Upper lobe of right lung (tissue), 1 donor: ENCODE data around the gene CDK5R2. TPM values are rescaled to one million over a fixed set of nuclear protein-coding genes. Genes with fewer than 3 reads are reported as not detected.

Source experiments
- ATAC-seq: fragments of 200-7000 bp; cut with Tn5 transposase; one replicate; pipeline ENCODE4 v1.9.1; 2020; ENCODE audit warnings: mild to moderate bottlenecking, moderate library complexity
- DNase-seq: peaks from one replicate; pipeline ENCODE4 v3.0.0-alpha.2; 2020
- H3K27ac ChIP-seq: fragments of 200-600 bp; one replicate; pipeline ENCODE4 v1.8.0; 2022
- H3K27me3 ChIP-seq: fragments of 200-600 bp; one replicate; pipeline ENCODE4 v1.8.0; 2022; ENCODE audit warnings: mild to moderate bottlenecking
- H3K36me3 ChIP-seq: fragments of 200-600 bp; one replicate; pipeline ENCODE4 v1.8.0; 2022
- H3K4me1 ChIP-seq: fragments of 200-600 bp; one replicate; pipeline ENCODE4 v1.8.0; 2022
- H3K4me3 ChIP-seq: fragments of 200-600 bp; one replicate; pipeline ENCODE4 v1.8.0; 2022; ENCODE audit warnings: mild to moderate bottlenecking
- H3K9me3 ChIP-seq: fragments of 200-600 bp; one replicate; pipeline ENCODE4 v1.8.0; 2022
- CTCF ChIP-seq: fragments of 200-600 bp; IDR thresholded peaks from one replicate; pipeline ENCODE4 v1.8.0; 2022; ENCODE audit warnings: antibody characterized with exemption
- intact Hi-C: fragments of 100-400 bp; cut with DNase I; formaldehyde crosslinking; loops from one replicate; pipeline ENCODE4 v1.11.0; 2022
- total RNA-seq: library from RNA; stranded (reverse); fragmentation: NEBNext Ultra II Directional; extraction: Animal tissue kit (Norgen Biotek cat#: 25700); gene quantifications from one replicate; pipeline ENCODE4 v1.2.1, GENCODE V29; 2021
- donor health status: DM: no; HTN: yes; CAD: no; lungs with severe emphysema.

The CDK5R2 gene
- total RNA-seq, 1 donor from 2014 or later = not detected

- peaks cover 23% of the 10 kb centered on the region for H3K4me1 ChIP-seq
- ATAC-seq (no peak), DNase-seq (no peak)
- H3K4me3 ChIP-seq = no peak overlapping the region
- intact Hi-C loops = no loop called here
- no peak for TF ChIP-seq CTCF
- no peaks in the 10 kb centered on the region for H3K9me3 ChIP-seq
- H3K36me3 ChIP-seq = no peaks in the 10 kb centered on the region
- H3K27me3 ChIP-seq = peaks cover 78% of the 10 kb centered on the region
- H3K27ac ChIP-seq = no peak overlapping the region
These were observed 37.5 kb downstream of the CDK5R2 start for GRCh38 chr2:218996937-218997336.

DNA sequence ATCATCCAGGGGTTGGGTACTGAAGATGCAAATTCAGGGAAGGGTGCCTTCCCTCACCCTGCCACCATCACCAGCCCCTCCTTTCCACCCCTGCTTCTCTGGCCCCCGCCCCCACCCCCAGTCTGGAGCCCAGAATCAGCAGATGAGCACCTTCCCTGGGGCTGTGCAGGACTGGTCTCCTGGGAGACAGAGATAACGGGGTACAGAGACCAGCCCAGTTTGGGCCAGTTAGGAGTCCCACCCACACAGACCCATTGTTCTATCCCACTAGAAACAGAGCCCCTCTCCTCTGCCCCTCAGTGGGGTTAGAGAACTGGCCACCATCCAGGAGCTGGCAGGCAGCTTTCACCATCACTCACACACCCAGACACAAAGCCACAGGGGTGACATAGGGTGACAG, 38.3 kb downstream of the CDK5R2 start:
- H3K27ac ChIP-seq = no peak overlapping the region
- peaks cover 78% of the 10 kb centered on the region for H3K27me3 ChIP-seq
- no peaks in the 10 kb centered on the region for H3K9me3 ChIP-seq
- H3K4me3 ChIP-seq = no peak overlapping the region
- no peak for ATAC-seq
- no peak for TF ChIP-seq CTCF
- H3K36me3 ChIP-seq = no peaks in the 10 kb centered on the region
- no peak for DNase-seq
- H3K4me1 ChIP-seq = peaks cover 30% of the 10 kb centered on the region
- intact Hi-C loops = no loop called here

GRCh38 chr2:218998414-218999002, 39.0 kb downstream of the CDK5R2 start:
- no peaks in the 10 kb centered on the region for H3K9me3 ChIP-seq
- peaks cover 78% of the 10 kb centered on the region for H3K27me3 ChIP-seq
- ATAC-seq (no peak), DNase-seq (no peak)
- TF ChIP-seq CTCF = no peak
- no peak overlapping the region for H3K4me3 ChIP-seq
- intact Hi-C loops = no loop called here
- H3K4me1 ChIP-seq = peaks cover 29% of the 10 kb centered on the region
- no peaks in the 10 kb centered on the region for H3K36me3 ChIP-seq
- no peak overlapping the region for H3K27ac ChIP-seq

DNA sequence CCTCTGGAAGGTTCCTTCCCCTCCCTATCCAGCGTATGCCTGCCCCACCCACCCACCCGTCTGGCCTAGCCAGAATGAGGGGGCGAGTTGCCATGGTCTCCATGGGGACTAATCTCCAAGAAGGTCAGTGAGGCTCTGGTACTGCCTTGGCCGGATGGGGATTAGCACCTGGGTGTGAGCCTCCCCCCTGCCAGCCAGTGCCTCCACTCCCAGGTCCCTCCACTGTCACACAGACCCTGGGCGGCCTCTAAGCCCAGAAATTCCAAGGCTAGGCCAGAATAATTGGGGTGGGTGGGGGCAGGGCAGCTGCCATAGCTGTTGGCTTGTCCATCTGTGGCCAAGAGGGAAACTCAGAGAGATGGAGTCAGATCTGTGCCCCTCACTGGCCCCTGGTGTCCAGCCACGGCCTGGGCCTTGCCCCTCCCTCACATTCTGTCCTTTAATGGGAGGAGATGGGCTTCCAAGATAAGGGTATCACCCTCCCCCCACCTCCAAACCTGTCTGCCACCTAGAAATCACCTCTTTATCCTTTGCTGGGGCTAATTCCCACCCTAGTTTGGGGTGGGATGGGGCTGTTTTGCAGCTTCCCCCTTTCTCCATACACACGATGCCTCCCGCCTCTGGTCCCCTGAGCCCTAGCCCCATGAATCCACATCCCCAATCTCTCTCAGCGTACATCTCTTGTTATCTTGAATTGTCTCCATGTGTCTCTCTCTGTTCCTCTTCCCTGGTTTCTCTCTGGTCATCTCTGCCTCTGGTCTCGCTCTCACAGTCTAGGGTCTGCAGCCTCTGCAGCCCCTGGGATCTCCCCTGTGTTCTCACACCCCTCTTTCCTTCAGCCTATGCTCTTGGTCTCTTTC, 39.8 kb downstream of the CDK5R2 start:
- no peaks in the 10 kb centered on the region for H3K36me3 ChIP-seq
- no peak for TF ChIP-seq CTCF
- DNase-seq = no peak
- peaks cover 23% of the 10 kb centered on the region for H3K4me1 ChIP-seq
- no peak overlapping the region for H3K4me3 ChIP-seq
- no peak for ATAC-seq
- H3K27me3 ChIP-seq = peaks cover 78% of the 10 kb centered on the region
- no peak overlapping the region for H3K27ac ChIP-seq
- intact Hi-C loops = no loop called here
- no peaks in the 10 kb centered on the region for H3K9me3 ChIP-seq

GRCh38 chr2:218999881-219000568, 40.6 kb downstream of the CDK5R2 start:
- Histone ChIP-seq H3K27ac (no peak overlapping the region), H3K4me3 (no peak overlapping the region), H3K36me3 (no peaks in the 10 kb centered on the region), H3K9me3 (no peaks in the 10 kb centered on the region), H3K4me1 (peaks cover 23% of the 10 kb centered on the region), H3K27me3 (peaks cover 77% of the 10 kb centered on the region)
- TF ChIP-seq CTCF = no peak
- no peak for DNase-seq
- no peak for ATAC-seq
- intact Hi-C loops = no loop called here
